Activated T-cell treated with anti-CD3 and anti-CD28 coated beads, Interleukin-2, amount 50 U/mL, for 1 hour (primary cell): Measurements from ENCODE around the gene SCFD2.

Experiments used
- DNase-seq: peaks from one replicate; pipeline ENCODE4 v3.0.0-alpha.2; 2020

Gene SCFD2

GRCh38 chr4:52912608-52913007 is 453.3 kb downstream of the SCFD2 start:
- no peak for DNase-seq

DNA sequence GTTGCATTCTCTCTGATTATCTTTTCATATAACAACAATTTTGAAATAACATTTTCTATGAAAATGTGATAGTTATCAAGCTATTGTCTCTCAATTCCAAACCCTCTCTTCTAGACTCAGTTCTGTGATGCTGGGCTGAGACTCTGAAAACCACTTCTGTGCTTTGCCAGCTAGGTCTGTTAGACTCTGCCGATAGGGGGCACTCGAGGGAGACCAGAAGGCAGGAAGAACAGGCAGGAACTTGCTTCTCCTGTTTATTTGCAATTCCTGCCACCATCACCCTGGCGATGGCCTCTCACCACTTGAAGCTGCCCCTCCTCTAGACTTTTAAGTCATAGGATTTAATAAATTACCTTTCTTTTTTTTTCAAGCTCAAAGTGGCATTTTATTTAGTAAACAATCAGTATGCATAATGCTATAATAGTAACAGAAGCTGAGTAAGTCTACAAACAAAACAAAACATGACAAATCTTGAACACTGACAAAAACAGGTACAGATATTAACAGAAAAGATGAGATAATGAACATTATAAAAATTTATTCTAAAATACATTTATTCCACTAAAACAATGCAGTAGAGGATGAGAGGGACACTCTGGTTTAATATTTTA is 454.1 kb downstream of the SCFD2 start:
- peak; percentile 51 for DNase-seq

GRCh38 chr4:52910115-52910514 is 455.7 kb downstream of the SCFD2 start:
- DNase-seq = no peak

- DNase-seq = no peak
Observed at GRCh38 chr4:52907510-52907909, 458.4 kb downstream of the SCFD2 start.

DNA sequence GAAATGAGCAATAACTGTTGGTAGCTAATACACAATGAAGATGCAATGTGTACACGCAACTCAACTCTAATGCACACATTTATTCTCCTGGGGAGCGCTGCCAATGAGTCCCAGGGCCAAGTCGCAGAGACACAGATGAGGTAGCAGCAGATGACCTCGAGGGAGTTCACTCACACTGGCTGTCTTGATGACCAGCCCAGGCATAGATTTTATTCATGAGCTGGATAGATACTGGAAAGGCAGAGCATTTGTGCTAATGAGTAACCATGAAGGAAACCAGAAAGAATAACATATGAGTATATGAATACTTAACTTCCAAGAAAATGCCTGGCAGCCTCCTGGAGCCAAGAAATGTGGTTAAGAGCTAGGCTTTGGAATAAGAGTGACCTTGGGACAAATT is 461.4 kb downstream of the SCFD2 start:
- DNase-seq = no peak

DNA sequence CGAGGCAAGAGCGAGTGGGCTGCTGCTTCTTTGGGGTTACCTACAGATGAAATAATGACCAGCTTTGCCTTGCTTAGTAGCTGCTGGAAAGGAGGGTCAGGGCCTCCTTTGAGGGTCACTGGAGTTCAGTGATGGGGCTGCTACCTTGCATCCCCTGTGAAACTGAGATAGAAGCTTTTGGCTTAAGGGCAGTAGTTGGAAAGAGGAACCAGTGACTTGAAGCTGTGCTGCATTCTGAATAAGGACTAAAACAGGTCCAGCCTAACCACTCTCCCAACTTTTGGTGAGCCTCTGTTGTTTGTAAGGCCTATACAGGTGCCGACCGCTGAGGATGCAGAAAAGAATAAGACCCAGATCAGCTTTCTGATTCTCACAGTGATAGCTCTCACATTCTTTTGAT is 462.6 kb downstream of the SCFD2 start:
- no peak for DNase-seq

- no peak for DNase-seq
Observed at GRCh38 chr4:52894443-52894842, 471.4 kb downstream of the SCFD2 start.

- DNase-seq = no peak
Observed at GRCh38 chr4:52892880-52893279, 473.0 kb downstream of the SCFD2 start.

- DNase-seq = no peak
Observed at GRCh38 chr4:52891743-52892142, 474.1 kb downstream of the SCFD2 start.

DNA sequence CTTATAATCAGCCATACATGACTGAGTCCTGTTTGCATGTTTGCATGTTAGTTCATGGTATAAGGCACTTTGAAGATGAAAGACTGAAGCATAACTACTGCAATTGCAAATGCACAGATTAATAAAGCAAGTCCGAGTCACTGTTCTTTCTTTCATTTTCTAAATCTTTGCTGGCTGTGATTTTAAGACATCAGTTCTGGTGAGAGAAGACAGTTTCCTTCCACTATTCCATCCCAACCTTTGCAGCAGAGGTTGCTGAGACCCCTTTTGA is 475.4 kb downstream of the SCFD2 start:
- no peak for DNase-seq

DNA sequence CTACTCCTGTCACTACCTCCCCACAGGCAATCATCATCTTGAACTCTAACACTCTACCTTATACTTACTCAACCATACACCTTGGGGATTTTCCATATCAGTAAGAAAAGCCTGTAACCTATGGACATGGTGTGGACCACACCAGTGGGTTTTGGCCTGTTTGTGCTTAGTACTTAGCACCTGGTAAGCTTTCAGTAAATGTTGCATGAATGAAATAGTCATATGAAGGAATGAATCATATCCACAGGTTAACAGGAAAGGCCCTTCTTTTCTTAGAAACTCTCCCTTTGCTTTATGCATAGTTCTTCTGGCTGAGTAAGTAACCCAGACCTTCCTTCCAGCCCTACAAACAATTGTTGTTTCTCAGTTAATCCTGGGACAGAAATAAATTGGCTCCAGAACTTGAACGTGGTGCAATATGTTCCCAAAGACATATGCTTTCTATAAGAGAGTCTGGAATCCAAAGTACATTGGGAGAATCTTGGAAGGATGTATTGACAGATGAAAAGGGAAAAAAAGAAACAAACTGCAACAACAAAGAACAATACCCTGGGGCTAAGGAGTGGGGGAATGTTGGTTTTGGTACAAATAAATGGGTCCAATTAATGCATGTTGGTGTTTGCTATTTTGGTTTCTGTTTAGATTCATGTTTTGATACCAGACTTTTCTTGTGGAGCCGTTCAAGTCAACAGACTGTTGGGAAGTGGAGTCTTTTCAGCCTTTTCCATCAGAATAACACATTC is 475.9 kb downstream of the SCFD2 start:
- no peak for DNase-seq

DNA sequence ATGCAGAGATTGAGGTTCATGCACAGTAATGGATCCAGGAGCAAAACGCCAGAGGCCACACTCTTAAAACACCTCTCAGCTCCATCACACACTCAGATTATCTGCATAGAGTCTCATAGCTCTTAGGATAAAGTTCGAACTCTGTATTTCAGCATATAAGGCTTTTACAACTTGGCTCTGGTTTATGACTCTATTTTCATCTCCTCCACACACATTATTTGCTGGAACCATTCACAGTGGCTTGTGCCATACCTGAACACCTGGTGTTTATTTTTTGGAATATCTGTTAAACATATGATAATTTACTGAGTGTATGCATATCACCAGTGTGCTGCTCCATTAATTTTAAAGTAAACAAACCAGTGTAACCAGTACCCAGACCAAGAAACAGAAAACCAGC is 476.5 kb downstream of the SCFD2 start:
- DNase-seq = no peak

DNA sequence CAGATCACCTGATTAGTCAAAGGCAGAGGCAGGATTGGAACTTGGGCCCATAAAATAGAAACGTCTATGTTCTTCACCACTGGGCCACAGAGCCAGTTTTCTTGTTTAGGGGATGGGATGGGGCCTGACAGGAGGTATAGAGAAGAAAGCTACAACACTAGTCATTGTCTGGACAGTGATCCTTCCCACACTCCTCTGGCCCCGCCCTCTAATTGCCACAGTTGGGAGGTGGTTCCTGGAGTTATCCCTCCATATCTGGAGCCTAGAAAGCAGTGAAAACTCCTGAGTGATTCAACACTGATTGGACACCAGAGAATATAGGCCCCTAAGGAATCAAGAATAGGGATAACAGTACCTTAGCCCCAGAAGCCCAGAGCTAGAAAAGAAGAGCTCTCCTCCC is 480.9 kb downstream of the SCFD2 start:
- no peak for DNase-seq

DNA sequence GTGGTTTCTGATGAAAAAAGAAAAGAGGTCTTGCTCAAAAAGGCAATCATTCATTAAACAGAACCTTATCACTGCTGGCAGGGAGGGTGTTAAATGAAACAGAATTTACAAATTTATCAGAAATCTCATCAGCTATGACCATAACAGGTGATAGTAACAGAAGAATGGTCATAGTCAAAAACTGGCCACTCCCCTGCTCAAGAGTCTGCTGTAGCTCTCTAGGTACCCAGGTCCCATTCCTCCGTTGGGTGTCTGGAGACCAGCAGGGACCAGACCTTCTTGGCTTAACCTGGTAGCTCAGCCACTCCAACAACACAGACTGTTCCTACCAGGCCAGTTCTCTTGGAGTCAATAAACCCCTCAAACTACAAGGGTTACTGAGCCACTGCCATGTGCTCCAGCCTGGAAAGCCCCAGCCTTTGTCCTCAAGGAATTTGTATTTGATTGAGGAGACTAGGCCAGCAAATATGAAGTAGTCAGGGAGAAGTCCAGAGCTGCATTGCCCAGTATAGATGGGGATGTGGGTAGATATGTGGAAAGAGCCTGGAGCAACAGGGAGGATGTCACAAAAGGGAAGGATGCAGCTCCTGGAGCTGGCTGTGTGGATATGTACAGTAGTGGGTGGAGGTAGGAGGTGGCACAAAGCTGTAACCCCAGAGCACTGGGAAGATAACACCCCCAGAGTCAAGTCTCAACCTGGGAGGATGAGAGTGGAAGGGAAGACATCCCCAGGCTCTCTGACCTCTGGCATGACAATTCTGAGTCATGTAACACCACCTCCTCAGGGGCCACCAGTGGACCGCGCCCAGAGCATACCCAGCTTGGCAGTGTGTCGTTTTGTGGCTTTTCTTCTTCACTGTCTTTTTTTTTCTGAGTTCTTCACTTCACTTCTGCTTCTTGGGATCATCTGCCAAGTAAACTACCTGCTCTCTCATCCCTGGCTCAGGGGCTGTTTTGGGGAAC is 481.9 kb downstream of the SCFD2 start:
- DNase-seq = no peak

DNA sequence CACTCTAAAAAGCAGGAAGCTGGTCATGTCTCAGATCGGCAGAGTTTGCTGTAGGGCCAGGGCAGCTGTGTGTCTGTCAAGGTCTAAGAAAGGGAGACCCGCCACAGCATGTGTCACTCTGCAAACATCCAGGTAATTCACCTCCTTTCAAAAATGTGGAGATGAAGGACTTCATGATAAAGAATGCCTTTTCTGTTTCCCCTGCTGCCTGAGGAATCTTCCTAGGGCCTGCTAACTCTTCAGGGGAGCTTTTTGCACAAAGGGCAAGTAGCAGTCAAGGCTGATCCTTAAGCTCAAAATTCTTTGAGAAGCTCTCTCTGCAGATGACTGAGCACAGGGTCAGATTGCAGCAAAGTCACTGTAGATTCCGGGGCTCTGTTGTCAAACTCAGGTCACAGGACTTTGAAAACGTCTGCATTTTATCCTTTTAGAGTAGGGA is 482.7 kb downstream of the SCFD2 start:
- DNase-seq = no peak

GRCh38 chr4:52880994-52881393 is 484.9 kb downstream of the SCFD2 start:
- DNase-seq = no peak

- no peak for DNase-seq
Observed at GRCh38 chr4:52879471-52879870, 486.4 kb downstream of the SCFD2 start.

- no peak for DNase-seq
Observed at GRCh38 chr4:52877694-52878093, 488.2 kb downstream of the SCFD2 start.

DNA sequence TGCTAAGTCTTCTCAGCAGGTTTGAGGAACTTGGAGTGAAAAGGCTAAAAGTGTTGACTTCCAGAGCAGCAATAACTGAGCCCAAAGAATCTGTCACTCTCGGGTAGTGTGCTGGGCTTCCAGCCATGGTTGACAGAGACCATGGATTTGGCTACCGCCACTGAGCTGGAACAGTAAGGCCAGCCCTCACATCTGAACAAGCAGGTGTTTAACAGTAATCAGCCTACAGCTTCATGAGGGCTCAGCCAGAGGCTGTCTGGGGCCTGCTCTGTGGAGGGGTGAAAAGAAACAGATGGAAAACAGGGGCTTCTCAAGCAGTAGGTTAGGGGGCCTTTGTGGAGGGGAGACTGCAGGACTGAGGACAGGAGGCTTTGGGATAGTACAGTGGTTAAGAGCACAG is 488.8 kb downstream of the SCFD2 start:
- no peak for DNase-seq

DNA sequence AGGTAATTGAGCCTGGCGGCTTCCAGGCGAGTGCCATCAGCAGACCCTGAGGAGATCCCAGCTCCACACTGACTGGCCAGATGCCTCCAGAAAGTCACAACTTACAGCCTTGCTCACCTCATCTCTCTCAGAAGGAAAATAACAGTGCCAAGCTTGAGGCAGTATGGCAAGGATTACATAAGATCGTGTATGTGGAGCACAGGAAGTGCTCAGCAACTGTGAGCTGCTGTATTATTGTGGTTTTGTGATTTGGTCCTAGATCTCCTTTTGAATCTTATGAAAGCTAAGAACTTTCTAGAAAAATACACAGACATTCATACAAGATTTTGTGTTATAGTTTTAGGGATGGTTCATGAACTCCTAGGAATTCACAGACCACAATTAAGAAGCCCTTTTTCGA is 489.8 kb downstream of the SCFD2 start:
- DNase-seq = no peak

- DNase-seq = no peak
Observed at GRCh38 chr4:52874948-52875347, 490.9 kb downstream of the SCFD2 start.

GRCh38 chr4:52873861-52874343 is 492.0 kb downstream of the SCFD2 start:
- DNase-seq = no peak

DNA sequence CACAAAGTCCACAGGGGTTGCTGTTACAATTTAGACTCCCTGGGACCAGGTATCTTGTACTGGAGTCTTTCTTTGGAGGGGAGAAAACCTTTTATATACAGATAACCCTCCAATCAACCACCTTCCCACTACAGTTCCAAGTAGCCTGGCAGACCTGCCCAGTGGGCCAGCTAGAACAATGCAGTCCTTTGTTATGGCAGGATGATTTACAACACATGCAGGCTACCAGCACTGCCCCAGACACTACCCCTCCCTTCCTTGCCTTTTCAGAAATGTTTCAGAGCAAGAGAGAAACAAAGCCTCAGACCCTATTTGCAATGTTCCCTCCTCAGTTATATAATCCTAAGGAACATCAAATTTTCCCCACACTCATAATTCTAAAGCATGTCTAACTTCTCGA is 492.7 kb downstream of the SCFD2 start:
- no peak for DNase-seq

- no peak for DNase-seq
Observed at GRCh38 chr4:52870225-52870624, 495.6 kb downstream of the SCFD2 start.
